GM19099 (cell line): ENCODE data around the gene UTP14C.

Experiments used
- POLR2A ChIP-seq: IDR thresholded peaks from 3 replicates; pipeline ENCODE4 v1.6.1; 2011; ENCODE audit warnings: low read depth; ENCODE audit not compliant: insufficient read length; ENCODE audit errors: extremely low read depth

The UTP14C gene

GRCh38 chr13:52024481-52024880 is at the start of gene UTP14C:
TSS of gene UTP14C (plus strand) at chr13:52024691. CDS start at chr13:52028805, 4,114 bp downstream.
- TF ChIP-seq POLR2A: no peak

GRCh38 chr13:51976423-51976822 is 48.1 kb upstream of the UTP14C start:
- TF ChIP-seq POLR2A: no peak

- no peak for TF ChIP-seq POLR2A
Measured at GRCh38 chr13:51976890-51977289, 47.6 kb upstream of the UTP14C start.

GRCh38 chr13:51977625-51978024 is 46.9 kb upstream of the UTP14C start:
- no peak for TF ChIP-seq POLR2A

- TF ChIP-seq POLR2A: no peak
Measured at GRCh38 chr13:51978796-51979556, 45.5 kb upstream of the UTP14C start.

GRCh38 chr13:51980908-51981307 is 43.6 kb upstream of the UTP14C start:
- TF ChIP-seq POLR2A: no peak

GRCh38 chr13:51981355-51981754 is 43.1 kb upstream of the UTP14C start:
- TF ChIP-seq POLR2A: no peak

- TF ChIP-seq POLR2A: no peak
Measured at GRCh38 chr13:51988988-51989618, 35.4 kb upstream of the UTP14C start.

- TF ChIP-seq POLR2A: no peak
Measured at GRCh38 chr13:51993713-51994112, 30.8 kb upstream of the UTP14C start.

GRCh38 chr13:51995677-51996551 is 28.6 kb upstream of the UTP14C start:
- TF ChIP-seq POLR2A: no peak

GRCh38 chr13:51996641-51997040 is 27.9 kb upstream of the UTP14C start:
- no peak for TF ChIP-seq POLR2A

- no peak for TF ChIP-seq POLR2A
Measured at GRCh38 chr13:51997186-51997585, 27.3 kb upstream of the UTP14C start.

- no peak for TF ChIP-seq POLR2A
Measured at GRCh38 chr13:51997641-51998330, 26.7 kb upstream of the UTP14C start.

GRCh38 chr13:51998723-51999509 is 25.6 kb upstream of the UTP14C start:
- TF ChIP-seq POLR2A: no peak

- TF ChIP-seq POLR2A: no peak
Measured at GRCh38 chr13:51999510-51999911, 25.0 kb upstream of the UTP14C start.

GRCh38 chr13:51999921-52000320 is 24.6 kb upstream of the UTP14C start:
- TF ChIP-seq POLR2A: no peak
